HUES48 (cell line): ENCODE data around the gene COG5.

Source experiments
- H3K27ac ChIP-seq: one replicate; pipeline ENCODE4 v1.7.0; 2013; ENCODE audit warnings: low read depth, low read length, inconsistent platforms
- H3K27me3 ChIP-seq: 2 replicates; pipeline ENCODE4 v1.6.1; 2013; ENCODE audit warnings: mild to moderate bottlenecking, low read length; ENCODE audit not compliant: control insufficient read depth, insufficient read depth
- H3K36me3 ChIP-seq: 2 replicates; pipeline ENCODE4 v1.6.1; 2013; ENCODE audit warnings: low read length; ENCODE audit not compliant: control insufficient read depth, insufficient read depth
- H3K4me1 ChIP-seq: 2 replicates; pipeline ENCODE4 v1.6.1; 2013; ENCODE audit warnings: mild to moderate bottlenecking, low read length; ENCODE audit not compliant: control insufficient read depth, insufficient read depth
- H3K4me3 ChIP-seq: 2 replicates; pipeline ENCODE4 v1.5.1; 2013; ENCODE audit warnings: mild to moderate bottlenecking, low read depth, low read length
- H3K9ac ChIP-seq: 2 replicates; pipeline ENCODE4 v1.6.1; 2013; ENCODE audit warnings: mild to moderate bottlenecking, low read depth, low read length, moderate library complexity
- H3K9me3 ChIP-seq: 2 replicates; pipeline ENCODE4 v1.6.1; 2013; ENCODE audit warnings: low read length; ENCODE audit not compliant: control insufficient read depth, insufficient read depth

The COG5 gene

GRCh38 chr7:107187774-107188173, 375.9 kb downstream of the COG5 start:
- no peak overlapping the region for H3K9ac ChIP-seq
- no peak overlapping the region for H3K4me3 ChIP-seq
- no peaks in the 10 kb centered on the region for H3K9me3 ChIP-seq
- no peaks in the 10 kb centered on the region for H3K27me3 ChIP-seq
- H3K27ac ChIP-seq, result no peak overlapping the region
- H3K36me3 ChIP-seq, result peaks cover 90% of the 10 kb centered on the region
- H3K4me1 ChIP-seq, result no peaks in the 10 kb centered on the region

GRCh38 chr7:107186240-107186639, 377.5 kb downstream of the COG5 start:
- H3K36me3 ChIP-seq, result peaks cover 88% of the 10 kb centered on the region
- no peaks in the 10 kb centered on the region for H3K27me3 ChIP-seq
- no peaks in the 10 kb centered on the region for H3K9me3 ChIP-seq

GRCh38 chr7:107185716-107186115, 378.0 kb downstream of the COG5 start:
- Histone ChIP-seq H3K4me1 (no peaks in the 10 kb centered on the region), H3K36me3 (peaks cover 87% of the 10 kb centered on the region), H3K9me3 (no peaks in the 10 kb centered on the region), H3K27me3 (no peaks in the 10 kb centered on the region), H3K4me3 (no peak overlapping the region), H3K9ac (no peak overlapping the region), H3K27ac (no peak overlapping the region)

More at GRCh38 chr7:107186240-107186639, 377.5 kb downstream of the COG5 start:
- Histone ChIP-seq H3K27ac (no peak overlapping the region), H3K9ac (no peak overlapping the region), H3K4me1 (no peaks in the 10 kb centered on the region), H3K4me3 (no peak overlapping the region)

- Histone ChIP-seq H3K27ac (no peak overlapping the region), H3K4me1 (no peaks in the 10 kb centered on the region), H3K27me3 (no peaks in the 10 kb centered on the region), H3K36me3 (peaks cover 54% of the 10 kb centered on the region), H3K9me3 (no peaks in the 10 kb centered on the region), H3K9ac (no peak overlapping the region), H3K4me3 (no peak overlapping the region)
Observed at GRCh38 chr7:107181172-107181571, 382.5 kb downstream of the COG5 start.

- Histone ChIP-seq H3K27me3 (no peaks in the 10 kb centered on the region), H3K4me3 (no peak overlapping the region), H3K4me1 (peaks cover under 1% of the 10 kb centered on the region; the same call in 1 of the 2 replicates), H3K9ac (no peak overlapping the region), H3K9me3 (no peaks in the 10 kb centered on the region), H3K27ac (no peak overlapping the region), H3K36me3 (peaks cover 46% of the 10 kb centered on the region)
Observed at GRCh38 chr7:107180378-107180777, 383.3 kb downstream of the COG5 start.

- H3K36me3 ChIP-seq, result peaks cover 42% of the 10 kb centered on the region
- H3K4me1 ChIP-seq, result peaks cover 5% of the 10 kb centered on the region; the same call in 1 of the 2 replicates
- no peak overlapping the region for H3K4me3 ChIP-seq
- H3K27ac ChIP-seq, result no peak overlapping the region
- no peaks in the 10 kb centered on the region for H3K27me3 ChIP-seq
- H3K9me3 ChIP-seq, result no peaks in the 10 kb centered on the region
- H3K9ac ChIP-seq, result no peak overlapping the region
Observed at GRCh38 chr7:107179326-107180164, 384.2 kb downstream of the COG5 start.

GRCh38 chr7:107173691-107174406, 389.9 kb downstream of the COG5 start:
- Histone ChIP-seq H3K27ac (peak overlapping the region; percentile 93), H3K4me1 (peaks cover 25% of the 10 kb centered on the region), H3K9me3 (no peaks in the 10 kb centered on the region), H3K4me3 (no peak overlapping the region), H3K36me3 (no peaks in the 10 kb centered on the region), H3K27me3 (no peaks in the 10 kb centered on the region), H3K9ac (peak overlapping the region; percentile 0; the same call in 1 of the 2 replicates)

GRCh38 chr7:107173191-107173590, 390.5 kb downstream of the COG5 start:
- Histone ChIP-seq H3K4me3 (no peak overlapping the region), H3K27me3 (no peaks in the 10 kb centered on the region), H3K9ac (peak overlapping the region; percentile 0; the same call in 1 of the 2 replicates), H3K9me3 (no peaks in the 10 kb centered on the region), H3K36me3 (no peaks in the 10 kb centered on the region), H3K4me1 (peaks cover 25% of the 10 kb centered on the region), H3K27ac (peak overlapping the region; percentile 93)

GRCh38 chr7:107172276-107173032, 391.3 kb downstream of the COG5 start:
- H3K27me3 ChIP-seq, result no peaks in the 10 kb centered on the region
- no peak overlapping the region for H3K9ac ChIP-seq
- no peaks in the 10 kb centered on the region for H3K36me3 ChIP-seq
- H3K27ac ChIP-seq, result peak overlapping the region; percentile 93
- peaks cover 25% of the 10 kb centered on the region for H3K4me1 ChIP-seq
- H3K9me3 ChIP-seq, result no peaks in the 10 kb centered on the region
- no peak overlapping the region for H3K4me3 ChIP-seq

GRCh38 chr7:107171496-107171895, 392.2 kb downstream of the COG5 start:
- no peak overlapping the region for H3K27ac ChIP-seq
- peaks cover 28% of the 10 kb centered on the region for H3K4me1 ChIP-seq
- H3K9me3 ChIP-seq, result no peaks in the 10 kb centered on the region
- H3K36me3 ChIP-seq, result no peaks in the 10 kb centered on the region
- H3K4me3 ChIP-seq, result no peak overlapping the region
- no peaks in the 10 kb centered on the region for H3K27me3 ChIP-seq
- H3K9ac ChIP-seq, result no peak overlapping the region
